ENCODE data around the gene NAA80. TPM values are rescaled to one million over a fixed set of nuclear protein-coding genes. Genes with fewer than 3 reads are reported as not detected.

Gene NAA80
- total RNA-seq, 1 donor = 8.4 TPM

DNA sequence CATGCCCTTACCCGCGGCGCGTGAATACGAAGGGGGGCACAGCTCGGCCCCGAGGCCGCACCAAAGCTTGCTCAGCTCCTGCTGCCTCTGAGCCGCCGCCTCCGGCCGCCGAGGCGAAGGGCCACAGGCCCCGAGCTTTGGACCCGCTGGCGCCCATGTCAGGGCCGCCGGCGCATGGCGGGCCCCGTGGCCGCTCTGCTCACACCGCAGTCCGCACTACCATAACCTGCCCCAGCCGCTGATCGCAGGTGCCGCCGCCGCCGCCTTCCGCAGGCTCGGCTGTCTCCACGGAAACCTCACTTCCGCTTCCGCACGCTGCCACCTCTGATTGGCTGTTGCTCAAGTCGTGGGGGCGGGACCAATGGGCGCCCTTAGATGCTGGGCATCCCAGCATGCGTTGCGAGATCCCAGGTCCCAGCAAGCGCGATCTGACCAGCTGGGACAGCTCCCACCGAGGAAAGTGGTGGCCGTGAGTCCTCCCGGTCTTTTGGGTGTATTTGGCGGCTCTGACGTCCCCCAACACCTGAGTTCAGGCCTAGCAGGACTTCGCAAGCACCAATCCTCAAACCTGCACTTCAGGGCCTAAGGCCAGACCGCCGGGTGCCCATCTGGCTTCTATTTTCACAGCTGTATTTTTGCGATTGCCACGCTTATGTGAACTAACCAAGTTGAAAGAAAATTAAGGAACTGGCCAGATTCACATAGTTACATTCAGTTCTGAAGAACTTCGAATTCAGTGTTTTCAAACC, 28.9 kb upstream of the NAA80 start, which contains the start of gene TUSC2:
TSS of gene TUSC2 (minus strand) at position 281 of the 749 bp plus-strand sequence. CDS start at position 157, 124 bp downstream.
- TF ChIP-seq, protein P1, sequence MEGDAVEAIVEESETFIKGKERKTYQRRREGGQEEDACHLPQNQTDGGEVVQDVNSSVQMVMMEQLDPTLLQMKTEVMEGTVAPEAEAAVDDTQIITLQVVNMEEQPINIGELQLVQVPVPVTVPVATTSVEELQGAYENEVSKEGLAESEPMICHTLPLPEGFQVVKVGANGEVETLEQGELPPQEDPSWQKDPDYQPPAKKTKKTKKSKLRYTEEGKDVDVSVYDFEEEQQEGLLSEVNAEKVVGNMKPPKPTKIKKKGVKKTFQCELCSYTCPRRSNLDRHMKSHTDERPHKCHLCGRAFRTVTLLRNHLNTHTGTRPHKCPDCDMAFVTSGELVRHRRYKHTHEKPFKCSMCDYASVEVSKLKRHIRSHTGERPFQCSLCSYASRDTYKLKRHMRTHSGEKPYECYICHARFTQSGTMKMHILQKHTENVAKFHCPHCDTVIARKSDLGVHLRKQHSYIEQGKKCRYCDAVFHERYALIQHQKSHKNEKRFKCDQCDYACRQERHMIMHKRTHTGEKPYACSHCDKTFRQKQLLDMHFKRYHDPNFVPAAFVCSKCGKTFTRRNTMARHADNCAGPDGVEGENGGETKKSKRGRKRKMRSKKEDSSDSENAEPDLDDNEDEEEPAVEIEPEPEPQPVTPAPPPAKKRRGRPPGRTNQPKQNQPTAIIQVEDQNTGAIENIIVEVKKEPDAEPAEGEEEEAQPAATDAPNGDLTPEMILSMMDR (IDR thresholded peaks at IDR 0.05; ENCODE audit: insufficient read depth, low read length) = no peak
- H3K4me3 ChIP-seq (ENCODE audit: low read depth, low read length) = peak within 1 kb of the TSS; percentile 88
- DNase-seq (ENCODE audit: low read depth) = peak; percentile 95

DNA sequence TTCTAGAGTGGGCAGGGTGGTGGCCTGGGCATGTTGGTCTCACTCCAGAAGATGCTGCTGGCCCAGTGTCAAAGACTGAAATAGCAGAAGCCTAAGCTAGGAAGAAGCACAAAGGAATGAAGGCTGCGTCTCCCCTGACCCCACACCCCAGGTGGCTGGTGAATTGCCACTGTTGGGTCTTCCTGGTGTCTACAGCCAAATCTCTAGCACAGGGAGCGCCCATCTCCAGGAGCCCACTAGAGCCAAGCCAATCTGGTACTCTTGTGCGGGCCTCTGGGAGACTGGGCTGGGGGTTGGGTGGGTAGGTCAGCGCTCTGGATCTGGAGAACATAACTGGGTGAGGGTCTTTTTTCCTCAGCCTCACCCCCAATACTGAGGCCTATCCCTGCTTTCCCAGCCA, 27.9 kb upstream of the NAA80 start:
- TF ChIP-seq, protein P1 (IDR thresholded peaks at IDR 0.05; ENCODE audit: insufficient read depth, low read length) = no peak
- DNase-seq (ENCODE audit: low read depth) = no peak
- peak overlapping the region; percentile 88 for H3K4me3 ChIP-seq (ENCODE audit: low read depth, low read length)

DNA sequence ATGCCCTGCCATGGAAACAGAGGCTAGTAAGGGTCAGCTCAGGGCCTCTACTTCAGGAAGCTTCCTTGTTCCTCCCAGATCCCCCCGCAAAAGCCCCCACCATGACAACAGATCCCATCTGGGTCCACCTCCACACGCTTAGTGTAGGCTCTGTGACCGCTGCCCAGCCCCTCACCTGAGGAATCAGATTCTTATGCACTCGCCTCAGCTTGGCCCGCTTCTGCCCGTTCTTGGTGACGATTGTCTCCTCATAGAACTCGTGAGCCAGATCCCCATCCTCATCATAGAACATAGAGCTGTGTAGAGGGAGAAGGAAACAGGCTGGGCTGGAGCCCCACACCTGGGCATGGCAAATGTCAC, 27.0 kb upstream of the NAA80 start:
- no peak overlapping the region for H3K4me3 ChIP-seq (ENCODE audit: low read depth, low read length)
- no peak for DNase-seq (ENCODE audit: low read depth)
- TF ChIP-seq, protein P1 (IDR thresholded peaks at IDR 0.05; ENCODE audit: insufficient read depth, low read length) = no peak

DNA sequence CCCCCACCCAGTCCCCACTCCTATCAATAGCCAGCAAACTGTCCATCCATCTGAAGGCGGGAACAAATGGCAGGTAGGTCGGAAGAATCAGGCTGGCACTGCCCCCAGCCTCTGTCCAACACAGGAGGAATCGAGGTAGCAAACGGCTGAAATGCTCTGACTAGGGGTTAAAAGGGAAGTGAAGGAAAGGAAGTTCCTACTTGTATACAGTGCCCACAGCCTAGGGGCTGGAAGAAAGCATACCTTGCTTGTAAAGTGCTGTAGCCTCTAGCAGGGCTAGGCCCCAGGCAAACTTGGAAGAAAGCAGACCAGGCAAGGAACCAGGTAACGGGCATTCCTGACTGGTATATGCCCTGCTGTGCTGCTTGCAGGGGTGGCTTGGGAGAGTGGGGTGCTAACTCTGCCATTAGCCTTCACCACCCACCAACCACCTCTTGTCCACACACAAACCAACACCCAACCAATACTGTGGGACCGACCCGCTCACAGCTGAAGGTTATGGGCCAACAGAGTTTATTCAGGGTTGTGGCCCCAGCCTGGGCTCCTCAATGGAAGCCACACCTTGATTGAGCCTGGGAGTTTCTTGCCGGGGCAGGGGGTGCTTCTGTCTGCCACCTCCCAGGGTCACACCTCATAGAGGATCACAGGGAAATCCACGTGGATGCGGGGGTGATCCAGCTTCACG, 26.4 kb upstream of the NAA80 start:
- TF ChIP-seq, protein P1 (IDR thresholded peaks at IDR 0.05; ENCODE audit: insufficient read depth, low read length) = no peak
- no peak for DNase-seq (ENCODE audit: low read depth)
- no peak overlapping the region for H3K4me3 ChIP-seq (ENCODE audit: low read depth, low read length)

DNA sequence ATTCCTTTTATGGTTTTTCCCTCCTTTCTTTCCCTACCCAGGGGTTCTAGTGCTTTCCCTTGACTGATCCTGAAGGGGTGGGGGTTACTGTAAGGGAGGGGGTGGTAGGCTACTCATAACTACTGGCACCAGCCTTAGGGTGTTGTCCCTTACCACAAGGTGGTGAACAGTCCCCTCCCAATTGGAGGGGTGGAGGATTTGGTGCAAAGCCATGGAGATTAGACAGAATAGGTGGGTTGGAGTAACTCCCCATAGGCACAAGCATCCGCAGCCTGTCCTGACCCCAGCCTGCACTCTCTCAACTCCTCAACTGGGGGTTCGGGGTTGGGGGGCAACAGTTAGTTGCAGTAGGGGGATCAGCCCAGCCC, 25.9 kb upstream of the NAA80 start:
- no peak for DNase-seq (ENCODE audit: low read depth)
- H3K4me3 ChIP-seq (ENCODE audit: low read depth, low read length) = no peak overlapping the region
- TF ChIP-seq, protein P1 (IDR thresholded peaks at IDR 0.05; ENCODE audit: insufficient read depth, low read length) = no peak

DNA sequence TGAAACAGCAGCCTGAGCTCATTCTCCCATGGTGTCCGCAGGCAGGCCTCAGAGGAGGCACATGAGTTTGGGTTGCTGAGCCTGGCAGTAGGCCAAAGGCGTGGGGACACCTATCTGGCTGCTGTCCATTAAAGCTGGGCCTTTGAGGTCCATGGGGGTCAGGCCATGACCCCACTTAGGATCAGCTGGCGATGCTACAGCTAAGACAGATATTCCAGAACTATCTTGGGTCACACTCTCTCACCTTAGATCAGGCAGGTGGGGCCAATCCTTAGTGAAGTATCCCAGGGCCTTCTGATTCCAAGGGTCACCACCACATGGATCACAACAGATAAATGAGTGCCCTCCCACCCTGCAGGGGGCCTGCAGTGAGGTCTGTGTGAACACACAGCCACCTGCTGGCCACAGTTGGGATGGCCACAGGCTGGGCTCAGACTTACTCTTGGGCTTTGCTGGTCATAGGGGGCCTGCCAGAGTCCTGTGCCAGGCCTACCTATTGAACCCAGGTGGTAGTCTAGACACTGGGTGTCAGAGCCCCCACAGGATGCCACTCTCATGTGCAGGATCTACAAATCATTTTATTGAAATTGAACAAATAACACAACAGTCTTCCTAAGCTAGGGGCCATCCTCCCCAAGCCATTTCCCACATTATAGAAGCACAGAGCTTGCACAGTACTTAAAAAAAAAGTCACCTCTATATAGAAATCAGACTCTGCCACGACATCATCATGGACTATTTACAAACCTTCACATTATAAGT, 25.3 kb upstream of the NAA80 start:
- TF ChIP-seq, protein P1 (IDR thresholded peaks at IDR 0.05; ENCODE audit: insufficient read depth, low read length) = peak; percentile 87
- no peak overlapping the region for H3K4me3 ChIP-seq (ENCODE audit: low read depth, low read length)
- peak; percentile 64 for DNase-seq (ENCODE audit: low read depth)
